NCI-H2029 (cell line): Measurements from ENCODE around the gene FXN.
"Not testable (repeated sequence)": the region's sequence is repeated elsewhere in the genome, so short reads cannot be mapped to it uniquely, and the experiment has no call there.

ENCODE experiments used
- DNase-seq: peaks from one replicate; lab custom pipeline; 2025; lab: John Stamatoyannopoulos, UW

FXN gene

DNA sequence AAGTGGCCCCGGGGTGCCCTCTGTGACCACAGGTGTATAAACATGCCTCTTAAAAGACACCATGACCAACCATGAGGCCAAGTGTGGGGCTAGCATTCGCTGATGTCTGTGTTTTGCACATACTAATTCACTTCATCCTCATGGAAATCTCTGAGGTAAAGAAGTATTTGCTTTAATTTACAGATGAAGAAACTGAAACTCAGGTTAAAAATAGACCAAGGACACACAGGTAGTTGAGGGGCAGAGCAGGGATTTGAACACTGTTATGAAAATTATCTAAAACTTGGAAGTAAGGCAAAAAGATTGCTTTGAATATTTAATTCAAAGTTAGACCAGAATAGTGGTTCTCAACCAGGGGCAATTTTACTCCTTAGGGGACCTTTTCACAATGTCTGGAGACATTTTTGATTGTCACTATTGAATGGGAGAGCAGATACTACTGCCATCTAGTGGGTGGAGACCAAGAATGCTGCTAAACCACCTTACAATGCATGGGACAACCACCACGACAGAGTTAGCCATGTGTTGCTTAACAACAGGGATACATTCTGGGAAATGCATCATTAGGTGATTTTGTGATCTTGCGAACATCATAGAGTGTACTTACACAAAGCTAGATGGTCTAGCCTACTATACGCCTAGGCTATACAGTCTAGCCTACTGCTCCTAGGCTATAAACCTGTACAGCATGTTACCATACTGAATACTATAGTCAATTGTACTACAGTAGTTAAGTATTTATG, 8.0 kb upstream of the FXN start:
- peak; percentile 54 for DNase-seq

DNA sequence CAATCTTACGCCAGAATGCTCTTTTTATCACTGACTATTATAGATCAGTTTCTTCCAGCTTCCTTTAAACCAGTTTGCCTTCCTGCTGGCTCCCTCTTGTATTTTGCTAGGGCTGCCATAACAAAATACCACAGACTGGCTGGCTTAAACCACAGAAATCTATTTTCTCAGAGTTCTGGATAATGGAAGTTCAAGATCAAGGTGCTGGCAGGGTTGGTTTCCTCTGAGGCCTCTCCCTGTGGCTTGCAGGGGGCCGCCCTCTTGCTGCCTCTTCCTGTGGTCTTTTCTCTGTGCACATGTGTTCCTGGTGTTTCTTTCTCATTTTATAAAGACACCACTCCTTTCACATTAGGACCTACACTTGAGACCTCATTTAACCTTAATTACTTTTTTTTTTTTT, 6.8 kb upstream of the FXN start:
- DNase-seq, result no peak

DNA sequence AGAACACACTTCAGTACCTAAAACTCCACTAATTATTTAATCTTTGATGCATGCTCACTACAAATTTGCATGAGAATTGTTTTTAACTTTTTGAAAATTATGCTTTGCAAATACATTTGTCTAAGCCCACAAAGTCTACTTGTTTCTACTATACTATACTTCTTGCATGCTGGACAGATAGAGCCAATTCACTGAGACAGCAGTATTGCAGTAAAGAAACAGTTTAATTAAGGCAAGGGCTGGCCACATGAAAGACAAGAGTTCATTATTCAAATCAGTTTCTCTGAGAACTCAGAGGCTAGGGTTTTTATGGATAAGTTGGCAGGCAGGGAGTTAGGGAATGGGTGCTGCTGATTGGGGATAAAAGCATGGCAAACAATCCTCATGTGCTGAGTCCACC, 6.0 kb upstream of the FXN start:
- no peak for DNase-seq

DNA sequence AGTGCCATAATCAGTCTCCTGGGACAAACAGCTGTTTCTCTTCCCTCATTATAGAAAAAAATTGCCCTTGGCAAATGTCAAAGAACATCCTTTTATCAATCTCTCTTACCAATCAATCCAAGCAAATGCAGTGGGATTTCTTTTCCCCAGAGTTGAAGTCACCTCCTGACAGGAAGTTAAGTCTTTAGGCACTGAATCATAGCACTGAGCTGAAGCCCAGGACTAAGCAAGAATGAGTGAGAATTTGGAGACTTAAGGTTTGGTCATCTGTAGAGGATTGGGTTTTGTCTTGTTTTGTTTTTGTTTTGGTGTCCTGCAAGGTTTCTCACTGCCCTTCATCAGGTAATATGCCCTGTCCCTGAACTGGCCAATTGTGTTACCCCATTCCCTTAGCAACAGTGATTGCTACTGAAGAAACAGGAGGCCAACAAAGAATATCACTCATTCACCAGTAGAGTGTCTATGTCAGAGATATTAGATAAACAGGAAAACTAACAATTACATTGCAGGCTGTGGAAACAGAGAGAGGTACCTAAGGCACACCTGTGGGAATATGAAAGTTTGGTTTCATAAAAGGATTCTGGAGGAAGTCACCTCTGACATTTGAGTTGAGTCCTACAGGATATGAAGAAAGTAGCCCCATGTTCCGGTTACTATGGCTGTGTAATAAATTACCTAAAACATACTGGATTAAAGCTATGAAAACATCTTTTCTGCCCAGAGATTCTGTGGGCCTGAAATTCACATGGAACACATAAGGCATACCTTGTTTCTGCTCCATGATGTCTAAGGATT, 4.5 kb upstream of the FXN start:
- DNase-seq, result no peak

DNA sequence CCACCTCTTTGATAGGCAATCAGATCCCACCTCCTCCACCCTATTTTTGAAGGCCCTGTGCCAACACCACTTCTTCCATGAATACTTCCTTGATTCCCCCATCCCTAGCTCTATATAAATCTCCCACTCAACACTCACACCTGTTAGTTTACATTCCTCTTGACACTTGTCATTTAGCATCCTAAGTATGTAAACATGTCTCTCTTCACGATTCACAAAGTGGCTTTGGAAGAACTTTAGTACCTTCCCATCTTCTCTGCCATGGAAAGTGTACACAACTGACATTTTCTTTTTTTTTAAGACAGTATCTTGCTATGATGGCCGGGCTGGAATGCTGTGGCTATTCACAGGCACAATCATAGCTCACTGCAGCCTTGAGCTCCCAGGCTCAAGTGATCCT, 1.5 kb upstream of the FXN start:
- peak; percentile 45 for DNase-seq

DNA sequence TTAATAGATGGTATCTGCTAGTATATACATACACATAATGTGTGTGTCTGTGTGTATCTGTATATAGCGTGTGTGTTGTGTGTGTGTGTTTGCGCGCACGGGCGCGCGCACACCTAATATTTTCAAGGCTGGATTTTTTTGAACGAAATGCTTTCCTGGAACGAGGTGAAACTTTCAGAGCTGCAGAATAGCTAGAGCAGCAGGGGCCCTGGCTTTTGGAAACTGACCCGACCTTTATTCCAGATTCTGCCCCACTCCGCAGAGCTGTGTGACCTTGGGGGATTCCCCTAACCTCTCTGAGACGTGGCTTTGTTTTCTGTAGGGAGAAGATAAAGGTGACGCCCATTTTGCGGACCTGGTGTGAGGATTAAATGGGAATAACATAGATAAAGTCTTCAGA, 757 bp downstream of the FXN start:
- no peak for DNase-seq

DNA sequence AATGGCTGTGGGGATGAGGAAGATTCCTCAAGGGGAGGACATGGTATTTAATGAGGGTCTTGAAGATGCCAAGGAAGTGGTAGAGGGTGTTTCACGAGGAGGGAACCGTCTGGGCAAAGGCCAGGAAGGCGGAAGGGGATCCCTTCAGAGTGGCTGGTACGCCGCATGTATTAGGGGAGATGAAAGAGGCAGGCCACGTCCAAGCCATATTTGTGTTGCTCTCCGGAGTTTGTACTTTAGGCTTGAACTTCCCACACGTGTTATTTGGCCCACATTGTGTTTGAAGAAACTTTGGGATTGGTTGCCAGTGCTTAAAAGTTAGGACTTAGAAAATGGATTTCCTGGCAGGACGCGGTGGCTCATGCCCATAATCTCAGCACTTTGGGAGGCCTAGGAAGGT, 1.2 kb downstream of the FXN start:
- no peak for DNase-seq

DNA sequence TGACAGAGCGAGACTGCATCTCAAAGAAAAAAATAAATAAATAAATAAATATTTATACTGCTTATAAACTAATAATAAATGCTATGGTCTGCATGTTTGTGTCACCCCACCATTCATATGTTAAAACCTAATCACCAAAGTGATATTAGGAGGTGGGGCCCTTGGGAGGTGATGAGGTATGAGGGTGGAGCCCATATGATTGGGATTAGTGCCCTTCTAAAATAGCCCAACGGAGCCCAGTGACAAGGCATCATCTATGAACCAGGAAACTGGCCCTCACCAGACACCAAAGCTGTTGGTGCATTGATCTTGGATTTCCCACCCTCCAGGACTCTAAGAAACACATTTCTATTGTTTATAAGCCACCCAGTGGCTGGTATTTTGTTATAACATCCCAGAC, 5.1 kb downstream of the FXN start:
- no peak for DNase-seq

DNA sequence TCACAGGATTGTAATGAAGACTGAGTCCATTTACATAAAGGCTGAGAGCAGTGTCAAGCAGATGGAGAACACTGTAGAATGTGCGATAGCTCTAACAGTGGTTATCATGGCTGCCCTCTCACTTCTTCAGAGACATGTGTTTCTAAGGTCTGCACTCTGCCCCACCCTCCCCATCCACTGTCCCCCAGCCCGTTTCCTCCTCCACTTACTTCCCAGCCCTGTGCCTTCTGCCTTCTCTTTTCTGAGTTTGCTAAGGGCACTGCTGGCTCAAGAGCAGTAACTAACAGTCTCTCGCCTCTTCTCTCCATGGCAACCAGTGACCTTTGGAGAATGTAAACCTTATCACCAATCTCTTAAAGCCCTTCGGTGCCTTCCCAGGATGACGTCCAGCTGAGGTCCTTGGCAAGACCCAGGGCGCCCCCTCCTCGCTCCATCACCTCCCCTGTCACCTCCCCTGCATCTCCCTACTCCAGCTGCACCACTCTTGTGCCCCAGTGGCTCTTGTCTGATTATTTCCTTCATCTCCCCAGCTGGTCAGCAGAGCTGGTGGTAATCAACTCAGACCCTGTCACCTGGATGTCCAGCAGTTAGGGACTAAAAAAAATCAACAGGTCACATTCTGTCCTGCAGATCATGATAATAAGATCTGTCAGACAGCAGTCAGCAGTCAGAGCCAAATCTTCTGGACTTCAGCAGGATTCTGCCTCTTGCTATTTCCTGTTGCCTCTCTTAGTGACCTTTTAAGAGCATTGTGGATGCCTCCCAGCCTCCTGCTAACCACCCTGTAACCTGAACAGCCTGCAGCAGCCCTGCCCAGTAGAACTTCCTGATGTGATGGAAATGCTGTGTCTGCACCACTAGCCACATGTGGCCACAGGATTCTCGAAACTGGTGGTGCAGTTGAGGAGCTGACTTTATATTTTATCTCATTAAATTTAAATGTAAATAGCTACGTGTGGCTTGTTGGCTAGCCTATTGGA, 9.0 kb downstream of the FXN start:
- peak; percentile 49 for DNase-seq

DNA sequence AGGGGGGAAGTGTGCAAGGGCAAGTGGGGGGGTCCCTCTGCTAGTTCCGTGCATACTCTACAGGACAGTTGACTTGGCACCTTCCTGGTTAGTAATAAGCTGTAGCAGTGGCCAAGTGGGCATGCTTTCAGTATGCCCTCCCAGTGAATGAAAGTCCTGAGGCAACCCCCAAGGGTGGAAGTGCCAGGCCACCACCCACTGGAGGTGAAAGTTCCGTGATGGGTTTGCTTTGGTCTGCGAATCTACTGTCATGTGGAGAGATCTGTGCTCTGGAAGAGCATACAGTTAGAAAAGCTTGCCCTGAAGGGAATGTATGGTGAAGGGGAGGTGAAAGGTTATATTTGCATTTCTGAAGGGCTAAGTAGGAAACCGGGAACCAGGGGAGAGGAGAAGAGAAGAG, 10.3 kb downstream of the FXN start:
- DNase-seq, result no peak

DNA sequence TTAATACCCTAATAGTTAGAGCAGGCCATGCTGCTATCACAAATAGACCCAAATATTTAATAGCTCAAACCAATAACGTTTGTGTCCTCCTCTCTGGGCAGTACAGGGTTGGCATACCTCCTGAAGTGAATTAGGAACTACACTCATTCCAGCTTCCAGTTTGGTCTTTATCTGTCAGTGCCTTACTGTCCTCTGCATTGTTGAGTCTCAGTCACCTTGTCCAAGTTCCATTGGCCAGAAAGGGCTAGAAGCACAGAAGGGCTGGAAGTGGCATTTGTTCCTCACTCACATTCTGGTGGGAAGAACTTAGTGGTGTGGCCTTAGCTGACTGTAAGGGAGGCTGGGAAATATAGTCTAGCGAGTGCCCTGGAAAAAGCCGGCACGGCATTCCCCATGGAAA, 11.2 kb downstream of the FXN start:
- DNase-seq, result no peak

DNA sequence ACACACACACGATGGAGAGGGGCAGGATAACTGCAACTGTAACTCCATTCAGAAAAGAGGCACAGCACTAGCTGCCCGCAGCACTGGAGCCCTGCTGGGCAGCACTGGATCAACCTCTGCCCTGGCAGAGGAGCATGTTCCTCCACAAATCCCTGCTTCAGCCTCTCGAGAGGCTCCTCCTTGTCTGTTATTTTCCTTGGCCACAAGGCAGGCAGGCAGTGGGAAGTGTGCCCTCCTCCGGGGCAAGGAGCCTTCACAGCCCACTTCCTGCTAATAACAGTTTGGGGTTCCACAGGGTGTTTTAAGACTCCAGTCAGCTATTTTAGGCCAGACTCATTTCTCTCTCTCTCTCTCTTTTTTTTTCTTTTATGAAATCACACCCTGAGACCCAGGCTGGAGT, 11.8 kb downstream of the FXN start:
- DNase-seq, result no peak

DNA sequence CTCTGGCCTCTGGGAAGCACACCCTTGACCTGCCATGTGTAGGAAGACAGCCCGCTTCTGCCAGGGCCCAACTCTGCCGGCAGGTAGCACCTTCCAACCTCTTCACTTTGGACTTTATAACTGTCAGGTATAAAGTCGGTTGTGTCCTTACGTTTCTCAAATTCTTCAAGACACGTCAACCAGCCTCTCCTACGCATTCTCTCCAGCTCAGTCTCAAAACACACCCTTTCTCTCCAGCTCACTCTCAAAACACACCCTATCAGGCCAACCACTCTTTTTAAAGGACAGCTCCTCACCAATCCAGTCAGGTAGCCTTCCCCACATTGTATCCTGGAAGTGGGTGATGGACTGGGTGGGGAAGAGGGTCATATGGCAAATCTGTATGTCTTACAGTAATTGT, 13.5 kb downstream of the FXN start:
- no peak for DNase-seq

DNA sequence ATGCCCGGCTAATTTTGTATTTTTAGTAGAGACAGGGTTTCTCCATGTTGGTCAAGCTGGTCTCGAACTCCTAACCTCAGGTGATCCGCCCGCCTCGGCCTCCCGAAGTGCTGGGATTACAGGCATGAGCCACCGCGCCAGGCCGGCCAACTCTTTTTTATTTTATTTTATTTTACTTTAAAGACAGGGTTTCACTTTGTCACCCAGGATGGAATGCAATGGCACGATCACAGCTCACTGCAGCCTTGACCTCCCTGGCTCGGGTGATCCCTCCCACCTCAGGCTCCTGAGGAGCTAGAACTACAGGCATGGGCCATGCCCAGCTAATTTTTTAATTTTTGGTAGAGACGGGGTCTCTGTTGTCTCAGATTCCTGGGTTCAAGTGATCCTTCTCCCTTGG, 15.4 kb downstream of the FXN start:
- DNase-seq, result not testable (repeated sequence)

DNA sequence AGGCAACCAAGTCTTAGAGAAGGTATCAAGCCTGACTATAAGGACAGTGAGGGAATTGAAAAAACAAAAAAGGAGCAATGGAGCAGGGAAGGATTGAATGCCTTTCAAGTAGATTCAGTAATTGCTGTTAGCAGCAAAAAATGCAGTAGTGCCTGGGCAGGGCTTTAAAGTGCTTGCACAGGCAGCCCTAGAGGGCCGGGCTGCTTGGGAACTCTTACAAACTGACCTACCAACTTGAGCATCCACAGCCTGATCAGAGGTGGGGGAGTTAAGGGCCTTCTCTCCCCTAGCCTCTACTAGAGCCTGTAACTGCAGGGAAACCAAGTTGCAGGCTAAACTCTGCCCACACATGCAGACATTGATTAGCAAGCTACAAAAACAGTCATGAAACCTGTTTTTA, 19.4 kb downstream of the FXN start:
- no peak for DNase-seq

DNA sequence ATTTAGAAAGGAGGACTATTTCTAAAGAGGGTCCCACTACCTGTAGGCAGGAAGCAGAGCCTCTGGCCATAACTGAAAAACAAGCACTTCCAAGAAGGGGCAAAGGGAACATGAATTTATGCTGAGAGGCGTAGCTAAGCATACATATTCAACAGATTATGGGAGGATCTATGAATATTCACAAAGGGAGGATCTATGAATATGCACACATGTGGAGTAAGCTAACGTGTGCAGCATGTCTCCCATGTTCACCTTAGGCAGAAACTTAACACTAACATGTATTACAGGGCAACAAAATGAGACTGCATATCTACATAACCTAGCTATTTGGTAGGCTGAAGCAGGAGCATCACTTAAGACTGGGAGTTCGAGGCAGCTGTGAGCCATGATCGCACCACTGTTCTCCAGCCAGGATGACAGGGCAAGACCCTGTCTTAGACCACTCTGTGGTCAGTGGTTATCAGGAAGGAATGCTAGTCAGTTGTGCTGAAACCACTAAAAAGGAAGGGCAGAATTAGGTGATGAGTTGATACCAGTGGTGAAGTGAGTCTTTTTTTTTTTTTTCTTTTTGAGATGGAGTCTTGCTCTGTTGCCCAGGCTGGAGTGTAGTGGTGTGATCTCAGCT, 20.8 kb downstream of the FXN start:
- no peak for DNase-seq

DNA sequence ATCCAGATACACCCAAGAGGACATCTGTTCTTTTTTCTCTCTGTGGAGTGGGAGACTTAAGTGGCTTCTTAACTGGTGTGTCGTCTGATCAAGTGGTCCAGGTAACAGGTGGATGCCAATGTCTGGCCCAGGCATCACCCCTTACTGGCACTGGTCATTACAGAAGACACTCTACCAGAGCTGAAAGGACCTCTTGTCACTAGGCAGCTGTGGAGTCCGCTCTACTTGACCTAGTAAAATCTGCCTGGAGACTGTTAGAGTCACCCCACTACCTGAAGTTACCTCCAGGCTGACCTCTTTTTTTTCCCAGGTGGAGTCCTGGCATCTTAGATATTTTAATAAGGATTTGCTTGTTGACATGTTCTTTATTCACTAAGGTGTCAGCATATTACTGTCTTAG, 22.5 kb downstream of the FXN start:
- DNase-seq, result peak; percentile 55

DNA sequence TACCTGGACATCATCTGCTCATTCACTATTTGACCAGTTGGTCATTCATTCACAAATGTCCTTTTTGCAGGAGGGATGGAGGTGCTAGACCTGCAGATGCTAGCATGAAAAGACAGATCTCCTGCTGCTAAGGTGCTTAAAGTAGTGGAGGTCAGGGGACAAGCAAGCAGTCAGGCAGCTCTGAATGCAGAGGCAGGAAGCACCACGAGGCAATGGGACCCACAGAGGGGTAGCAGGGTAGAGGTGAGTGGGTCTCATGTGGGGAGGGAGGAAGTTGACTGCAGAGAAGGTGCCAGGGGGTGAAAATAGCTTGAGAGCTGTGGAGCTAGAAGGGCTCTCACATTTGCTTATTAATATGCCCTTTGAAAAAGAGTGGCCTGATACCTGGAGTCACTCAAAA, 25.2 kb downstream of the FXN start:
- DNase-seq, result no peak

DNA sequence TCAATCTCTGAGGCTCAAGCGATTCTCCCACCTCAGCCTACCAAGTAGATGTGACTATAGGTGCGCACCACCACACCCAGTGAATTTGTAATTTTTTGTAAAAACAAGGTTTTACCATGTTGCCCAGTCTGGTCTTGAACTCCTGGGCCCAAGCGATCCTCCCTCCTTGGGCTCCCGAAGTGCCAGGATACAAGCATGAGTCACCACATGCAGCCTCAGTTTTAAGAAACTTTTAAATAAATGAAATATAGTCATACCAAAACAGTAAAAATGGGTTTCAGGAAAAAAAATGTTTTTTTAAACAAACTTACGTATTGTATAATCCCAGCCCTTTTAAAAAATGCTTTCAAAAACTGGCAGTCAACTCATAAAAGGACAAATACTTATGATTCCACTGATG, 26.6 kb downstream of the FXN start:
- no peak for DNase-seq

DNA sequence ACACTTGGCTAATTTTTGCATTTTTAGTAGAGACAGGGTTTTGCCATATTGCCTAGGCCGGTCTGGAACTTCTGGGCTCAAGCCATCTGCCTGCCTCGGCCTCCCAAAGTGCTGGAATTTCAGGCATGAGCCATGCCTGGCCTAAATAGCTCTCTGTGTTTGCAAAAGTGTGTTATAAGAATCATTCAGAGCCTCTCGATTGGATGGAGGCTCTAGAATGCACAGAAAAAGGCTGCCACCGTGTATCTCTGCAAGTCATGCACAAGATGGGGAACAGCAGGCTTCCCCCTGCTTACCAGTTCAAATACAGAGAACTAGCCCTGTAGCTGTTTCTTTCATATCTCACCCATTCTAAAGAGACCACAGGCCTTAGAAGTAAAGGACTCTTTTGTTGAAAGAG, 28.3 kb downstream of the FXN start:
- no peak for DNase-seq

DNA sequence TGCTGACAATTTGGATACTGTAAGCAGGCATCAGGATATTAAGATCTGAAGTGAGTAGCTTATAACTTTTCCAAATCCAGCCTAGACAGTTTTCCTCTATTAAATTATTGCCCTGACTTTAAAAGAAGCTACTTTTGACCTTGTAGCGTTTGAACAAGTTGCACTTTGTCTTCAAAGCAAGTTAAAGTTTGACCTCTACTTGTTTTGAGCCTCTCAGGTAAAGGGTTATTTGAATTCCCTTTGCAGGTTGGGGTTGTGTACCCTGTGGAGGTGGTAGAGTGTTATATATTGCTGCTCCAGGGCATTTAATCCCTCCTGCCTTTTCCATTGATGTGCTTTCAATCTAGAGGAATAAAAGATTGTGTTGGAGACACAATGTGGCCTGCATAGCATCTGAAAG, 30.1 kb downstream of the FXN start:
- DNase-seq, result no peak

DNA sequence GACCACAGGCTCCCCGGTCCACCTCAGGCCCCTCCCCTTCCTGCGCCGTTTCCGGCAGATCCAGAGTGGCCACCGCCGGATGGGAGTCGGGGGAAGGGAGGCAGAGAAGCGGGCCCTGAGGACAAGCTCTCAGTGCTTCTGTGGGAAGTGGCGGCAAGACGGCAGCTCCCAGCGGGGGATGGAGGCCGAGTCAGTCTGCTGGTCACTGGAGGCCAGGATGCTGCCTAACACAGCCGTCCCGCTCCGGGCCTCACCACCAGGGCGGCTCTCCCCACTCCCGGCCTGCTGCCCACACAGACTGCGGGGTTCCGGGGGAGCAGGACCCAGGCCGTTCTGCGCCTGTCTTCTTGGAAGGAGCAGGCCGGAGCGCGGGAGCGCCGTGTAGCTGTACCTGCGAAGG, 31.4 kb downstream of the FXN start:
- no peak for DNase-seq
